ENCODE data around the gene ST6GALNAC5. TPM values are rescaled to one million over a fixed set of nuclear protein-coding genes. Genes with fewer than 3 reads are reported as not detected.

Gene ST6GALNAC5
- total and polyA plus RNA-seq, 8 donors = 7.6 to 18.9 (median 10.0) TPM

GRCh38 chr1:76929136-76929535 is 61.9 kb downstream of the ST6GALNAC5 start:
- Histone ChIP-seq H3K27ac (no peak overlapping the region), H3K36me3 (no peaks in the 10 kb centered on the region), H3K9me3 (no peaks in the 10 kb centered on the region), H3K4me1 (no peaks in the 10 kb centered on the region), H3K4me3 (no peak overlapping the region), H3K27me3 (no peaks in the 10 kb centered on the region)
- DNase-seq (no peak), ATAC-seq (no peak)
- TF ChIP-seq CTCF (IDR thresholded peaks at IDR 0.05) = no peak
- intact Hi-C loops (cut with DNase I) = no loop called here

- no peak for ATAC-seq
- H3K36me3 ChIP-seq = no peaks in the 10 kb centered on the region
- no peak overlapping the region for H3K4me3 ChIP-seq
- no peak for TF ChIP-seq CTCF (IDR thresholded peaks at IDR 0.05)
- intact Hi-C loops (cut with DNase I) = no loop called here
- no peaks in the 10 kb centered on the region for H3K9me3 ChIP-seq
- H3K27me3 ChIP-seq = no peaks in the 10 kb centered on the region
- no peak for DNase-seq
- H3K27ac ChIP-seq = no peak overlapping the region
- peaks cover 0 to 2% of the 10 kb centered on the region in 2 donors for H3K4me1 ChIP-seq
These were observed 66.9 kb downstream of the ST6GALNAC5 start for GRCh38 chr1:76933847-76934815.

- intact Hi-C loops (cut with DNase I) = no loop called here
- Histone ChIP-seq H3K9me3 (no peaks in the 10 kb centered on the region), H3K4me1 (peaks cover 0 to 6% of the 10 kb centered on the region in 2 donors), H3K27ac (no peak overlapping the region), H3K27me3 (no peaks in the 10 kb centered on the region), H3K4me3 (no peak overlapping the region), H3K36me3 (no peaks in the 10 kb centered on the region)
- DNase-seq (no peak), ATAC-seq (no peak)
- no peak for TF ChIP-seq CTCF (IDR thresholded peaks at IDR 0.05)
These were observed 71.0 kb downstream of the ST6GALNAC5 start for GRCh38 chr1:76938304-76938703.

GRCh38 chr1:76939050-76939816 is 72.0 kb downstream of the ST6GALNAC5 start:
- no peak for TF ChIP-seq CTCF (IDR thresholded peaks at IDR 0.05)
- no peaks in the 10 kb centered on the region for H3K9me3 ChIP-seq
- DNase-seq (no peak), ATAC-seq (peak; percentile 59)
- no peak overlapping the region for H3K4me3 ChIP-seq
- intact Hi-C loops (cut with DNase I) = no loop called here
- no peak overlapping the region for H3K27ac ChIP-seq
- H3K36me3 ChIP-seq = no peaks in the 10 kb centered on the region
- no peaks in the 10 kb centered on the region for H3K27me3 ChIP-seq
- peaks cover 0 to 6% of the 10 kb centered on the region in 2 donors for H3K4me1 ChIP-seq

GRCh38 chr1:76939817-76940216 is 72.5 kb downstream of the ST6GALNAC5 start:
- intact Hi-C loops (cut with DNase I) = no loop called here
- Histone ChIP-seq H3K36me3 (no peaks in the 10 kb centered on the region), H3K27ac (no peak overlapping the region), H3K4me3 (no peak overlapping the region), H3K9me3 (no peaks in the 10 kb centered on the region), H3K27me3 (no peaks in the 10 kb centered on the region), H3K4me1 (peaks cover 0 to 6% of the 10 kb centered on the region in 2 donors)
- DNase-seq (no peak), ATAC-seq (no peak)
- no peak for TF ChIP-seq CTCF (IDR thresholded peaks at IDR 0.05)

Data from left lung (tissue), 10 donors.